Measurements from ENCODE around the gene HSCB.
A peak's percentile ranks its signal among the peaks of the same experiment; 100 is the strongest.
"Not testable (repeated sequence)": the region's sequence is repeated elsewhere in the genome, so short reads cannot be mapped to it uniquely, and the experiment has no call there.

HSCB gene

GRCh38 chr22:28800308-28801041, 58.6 kb downstream of the HSCB start, which contains the start of gene XBP1:
TSS of gene XBP1 (minus strand) at chr22:28800569.
- TF ChIP-seq, protein P1, sequence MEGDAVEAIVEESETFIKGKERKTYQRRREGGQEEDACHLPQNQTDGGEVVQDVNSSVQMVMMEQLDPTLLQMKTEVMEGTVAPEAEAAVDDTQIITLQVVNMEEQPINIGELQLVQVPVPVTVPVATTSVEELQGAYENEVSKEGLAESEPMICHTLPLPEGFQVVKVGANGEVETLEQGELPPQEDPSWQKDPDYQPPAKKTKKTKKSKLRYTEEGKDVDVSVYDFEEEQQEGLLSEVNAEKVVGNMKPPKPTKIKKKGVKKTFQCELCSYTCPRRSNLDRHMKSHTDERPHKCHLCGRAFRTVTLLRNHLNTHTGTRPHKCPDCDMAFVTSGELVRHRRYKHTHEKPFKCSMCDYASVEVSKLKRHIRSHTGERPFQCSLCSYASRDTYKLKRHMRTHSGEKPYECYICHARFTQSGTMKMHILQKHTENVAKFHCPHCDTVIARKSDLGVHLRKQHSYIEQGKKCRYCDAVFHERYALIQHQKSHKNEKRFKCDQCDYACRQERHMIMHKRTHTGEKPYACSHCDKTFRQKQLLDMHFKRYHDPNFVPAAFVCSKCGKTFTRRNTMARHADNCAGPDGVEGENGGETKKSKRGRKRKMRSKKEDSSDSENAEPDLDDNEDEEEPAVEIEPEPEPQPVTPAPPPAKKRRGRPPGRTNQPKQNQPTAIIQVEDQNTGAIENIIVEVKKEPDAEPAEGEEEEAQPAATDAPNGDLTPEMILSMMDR (IDR thresholded peaks at IDR 0.05; ENCODE audit: extremely low read depth, missing control alignments), result no peak
- peak; percentile 97 for DNase-seq (ENCODE audit: low spot score)

DNA sequence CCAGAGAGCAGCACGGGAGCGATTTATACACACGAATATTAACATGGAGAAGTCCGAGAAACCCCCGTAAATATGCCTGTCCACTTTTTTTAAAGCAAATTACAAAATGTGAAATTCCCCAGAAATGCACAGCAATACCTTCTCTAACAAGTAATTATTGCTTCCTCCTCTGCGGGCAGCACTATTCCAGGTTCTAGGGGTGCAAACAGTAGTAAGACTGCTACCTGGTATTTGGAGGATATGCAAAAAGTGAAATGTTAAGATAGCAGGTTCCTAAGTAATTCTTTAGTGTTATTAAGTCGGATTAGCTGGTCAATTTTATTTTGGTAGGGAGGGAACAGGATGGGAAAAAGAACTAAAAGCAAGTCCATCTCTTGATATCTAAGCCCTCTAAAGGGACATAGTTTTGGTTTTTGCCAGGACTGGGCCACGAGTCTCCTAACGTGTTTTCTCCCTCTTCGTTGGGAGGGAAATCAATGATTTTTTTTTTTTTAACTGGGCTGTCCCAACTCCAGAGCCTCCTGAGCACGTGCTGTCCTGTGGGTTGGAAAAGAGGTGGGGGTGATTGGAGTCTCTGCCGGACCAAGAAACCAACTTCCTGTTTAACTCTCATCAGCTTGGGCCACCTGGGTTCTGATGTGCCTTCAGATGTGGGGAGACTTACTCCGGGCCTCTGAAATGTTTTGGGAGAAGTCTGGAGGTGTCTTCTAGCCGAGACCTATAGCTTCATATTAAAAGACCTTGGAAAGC, 60.2 kb downstream of the HSCB start:
- DNase-seq (ENCODE audit: low spot score), result peak; percentile 21
- TF ChIP-seq, protein P1 (IDR thresholded peaks at IDR 0.05; ENCODE audit: extremely low read depth, missing control alignments), result no peak

GRCh38 chr22:28802595-28803123, 60.8 kb downstream of the HSCB start:
- no peak for DNase-seq (ENCODE audit: low spot score)
- TF ChIP-seq, protein P1 (IDR thresholded peaks at IDR 0.05; ENCODE audit: extremely low read depth, missing control alignments), result no peak

DNA sequence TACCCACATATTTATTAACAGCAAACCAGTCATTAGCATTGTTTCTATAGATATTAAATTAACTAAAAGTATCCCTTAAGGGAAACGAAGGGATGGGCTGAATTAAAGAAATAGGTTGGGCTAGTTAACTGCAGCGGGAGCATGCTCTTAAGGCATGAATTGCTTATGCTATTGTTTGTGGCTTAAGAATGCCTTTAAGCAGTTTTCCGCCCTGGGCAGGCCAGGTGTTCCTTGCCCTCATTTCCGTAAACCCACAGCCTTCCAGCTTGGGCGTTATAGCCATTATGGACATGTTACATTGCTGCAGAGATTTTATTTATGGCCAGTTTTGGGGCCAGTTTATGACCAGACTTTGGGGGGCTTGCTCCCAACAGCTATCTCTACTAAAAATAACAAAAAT, 63.6 kb downstream of the HSCB start:
- DNase-seq (ENCODE audit: low spot score), result not testable (repeated sequence)

Data from GM20000 (cell line).